Caco-2 (cell line): ENCODE data around the gene NOXO1. TPM values are rescaled to one million over a fixed set of nuclear protein-coding genes. Genes with fewer than 3 reads are reported as not detected.

Experiments used
- BruUV-seq: library from RNA; stranded (reverse); fragments of 400-500 nt; replicated peaks from 2 replicates; lab custom pipeline; 2021; lab: Mats Ljungman, UMichigan
- CTCF ChIA-PET: fragments of 300-600 bp; sonication (Branson Sonifier 250); formaldehyde crosslinking; loops from one replicate; lab custom pipeline; 2022; ENCODE audit warnings: antibody characterized with exemption; lab: Charles Lee
- POLR2A ChIA-PET: fragments of 300-600 bp; sonication (Branson Sonifier 250); formaldehyde crosslinking; loops from one replicate; lab custom pipeline; 2022; ENCODE audit warnings: antibody characterized with exemption; lab: Charles Lee
- DNase-seq, 2 experiments: peaks; one replicate each; pipeline versions ENCODE4 v3.0.0 to v3.0.0-alpha.2; 2020 to 2022
- H3K27me3 ChIP-seq: replicated peaks from 2 replicates; pipeline ENCODE4 v1.6.0; 2011; ENCODE audit warnings: low read length; ENCODE audit not compliant: control insufficient read depth, insufficient read depth
- H3K36me3 ChIP-seq: 2 replicates; pipeline ENCODE4 v1.5.1; 2011; ENCODE audit warnings: low read length; ENCODE audit not compliant: control insufficient read depth, insufficient read depth
- H3K4me1 ChIP-seq: fragments of 250-450 bp; sonication (Bioruptor Pico); 2 replicates; pipeline ENCODE4 v1.5.1; 2020; ENCODE audit warnings: mild to moderate bottlenecking
- H3K4me3 ChIP-seq: 2 replicates; pipeline ENCODE4 v1.5.1; 2011; ENCODE audit warnings: low read depth, mild to moderate bottlenecking, control low read depth, low read length
- H3K9me3 ChIP-seq: fragments of 250-450 bp; sonication (Bioruptor Pico); 2 replicates; pipeline ENCODE4 v1.5.1; 2020; ENCODE audit warnings: mild to moderate bottlenecking, moderate library complexity
- H3K27ac Mint-ChIP-seq: one replicate; pipeline ENCODE4 v1.8.0; 2022; ENCODE audit warnings: mixed read lengths; ENCODE audit not compliant: unreplicated experiment
- H3K27me3 Mint-ChIP-seq: one replicate; pipeline ENCODE4 v1.8.0; 2022; ENCODE audit warnings: mixed read lengths; ENCODE audit not compliant: insufficient read depth, unreplicated experiment
- H3K36me3 Mint-ChIP-seq: one replicate; pipeline ENCODE4 v1.8.0; 2022; ENCODE audit warnings: mild to moderate bottlenecking, mixed read lengths; ENCODE audit not compliant: insufficient read depth, unreplicated experiment
- H3K4me1 Mint-ChIP-seq: one replicate; pipeline ENCODE4 v1.8.0; 2022; ENCODE audit warnings: low read depth, mixed read lengths; ENCODE audit not compliant: unreplicated experiment
- H3K4me3 Mint-ChIP-seq: one replicate; pipeline ENCODE4 v1.8.0; 2022; ENCODE audit warnings: mild to moderate bottlenecking, moderate library complexity, mixed read lengths; ENCODE audit not compliant: unreplicated experiment
- H3K9me3 Mint-ChIP-seq: one replicate; pipeline ENCODE4 v1.8.0; 2022; ENCODE audit warnings: mixed read lengths; ENCODE audit not compliant: unreplicated experiment
- CTCF ChIP-seq, 2 experiments: fragments of 200-600 bp in 1 of 2; IDR thresholded peaks; 1 replicate in 1 of 2; 2 replicates in 1 of 2; pipeline versions ENCODE4 v1.5.1 to v1.8.0; 2011 to 2022; ENCODE audit warnings: antibody characterized with exemption in 1 of 2, control low read depth in 1 of 2, inconsistent platforms in 1 of 2, low read depth in 1 of 2, low read length in 1 of 2, mild to moderate bottlenecking in 1 of 2, moderate library complexity in 1 of 2; ENCODE audit not compliant: insufficient read depth in 1 of 2, severe bottlenecking in 1 of 2, unreplicated experiment in 1 of 2
- intact Hi-C: fragments of 100-400 bp; cut with micrococcal nuclease; formaldehyde crosslinking; loops from one replicate; pipeline ENCODE4 v1.10.0; 2022; ENCODE audit not compliant: unreplicated experiment
- total RNA-seq: library from RNA; stranded (reverse); gene quantifications from 2 replicates; pipeline ENCODE4 v1.2.3, GENCODE V29; 2022

The NOXO1 gene
- total RNA-seq, 1 experiment from 2014 or later = 1.1 TPM

- Histone ChIP-seq H3K36me3 (no peaks in the 10 kb centered on the region), H3K9me3 (no peaks in the 10 kb centered on the region), H3K4me1 (no peaks in the 10 kb centered on the region), H3K4me3 (no peak overlapping the region), H3K27me3 (no peaks in the 10 kb centered on the region)
- ChIA-PET CTCF (no interaction called here), POLR2A (no interaction called here)
- no peak for DNase-seq
- Mint-ChIP-seq H3K36me3 (no peaks in the 10 kb centered on the region), H3K4me3 (no peak overlapping the region), H3K27ac (no peak overlapping the region), H3K9me3 (no peaks in the 10 kb centered on the region), H3K4me1 (no peaks in the 10 kb centered on the region), H3K27me3 (no peaks in the 10 kb centered on the region)
- no TSS peak for BruUV-seq
- intact Hi-C loops = no loop called here
- TF ChIP-seq CTCF (IDR thresholded peaks at IDR 0.05; ENCODE audit: insufficient read depth in 1 of 2, low read depth in 1 of 2, low read length in 1 of 2, severe bottlenecking in 1 of 2, unreplicated experiment in 1 of 2) = no peak
Measured at GRCh38 chr16:1953734-1954133, 27.5 kb downstream of the NOXO1 start.

- no TSS peak for BruUV-seq
Measured at GRCh38 chr16:1950559-1950958, 30.7 kb downstream of the NOXO1 start.

GRCh38 chr16:1950047-1950446 lies 31.2 kb downstream of the NOXO1 start:
- H3K4me3 ChIP-seq = no peak overlapping the region
- no peaks in the 10 kb centered on the region for H3K9me3 Mint-ChIP-seq
- H3K36me3 Mint-ChIP-seq = no peaks in the 10 kb centered on the region
- no peaks in the 10 kb centered on the region for H3K36me3 ChIP-seq
- TF ChIP-seq CTCF (IDR thresholded peaks at IDR 0.05; ENCODE audit: insufficient read depth in 1 of 2, low read depth in 1 of 2, low read length in 1 of 2, severe bottlenecking in 1 of 2, unreplicated experiment in 1 of 2) = no peak
- CTCF ChIA-PET = no interaction called here
- no peak overlapping the region for H3K27ac Mint-ChIP-seq
- no peaks in the 10 kb centered on the region for H3K4me1 ChIP-seq
- no peak overlapping the region for H3K4me3 Mint-ChIP-seq
- no peak for DNase-seq
- BruUV-seq = no TSS peak
- no peaks in the 10 kb centered on the region for H3K9me3 ChIP-seq
- intact Hi-C loops = no loop called here
- no peaks in the 10 kb centered on the region for H3K4me1 Mint-ChIP-seq
- H3K27me3 ChIP-seq = no peaks in the 10 kb centered on the region
- POLR2A ChIA-PET = no interaction called here
- no peaks in the 10 kb centered on the region for H3K27me3 Mint-ChIP-seq

More at GRCh38 chr16:1950559-1950958, 30.7 kb downstream of the NOXO1 start:
- H3K9me3 Mint-ChIP-seq = no peaks in the 10 kb centered on the region
- H3K27ac Mint-ChIP-seq = no peak overlapping the region
- intact Hi-C loops = no loop called here
- CTCF ChIA-PET = no interaction called here
- H3K4me3 ChIP-seq = no peak overlapping the region
- H3K4me1 Mint-ChIP-seq = no peaks in the 10 kb centered on the region
- no peaks in the 10 kb centered on the region for H3K36me3 ChIP-seq
- H3K27me3 Mint-ChIP-seq = no peaks in the 10 kb centered on the region
- no peaks in the 10 kb centered on the region for H3K27me3 ChIP-seq
- TF ChIP-seq CTCF (IDR thresholded peaks at IDR 0.05; ENCODE audit: insufficient read depth in 1 of 2, low read depth in 1 of 2, low read length in 1 of 2, severe bottlenecking in 1 of 2, unreplicated experiment in 1 of 2) = no peak
- no peak for DNase-seq
- no peaks in the 10 kb centered on the region for H3K4me1 ChIP-seq
- no peaks in the 10 kb centered on the region for H3K9me3 ChIP-seq
- H3K4me3 Mint-ChIP-seq = no peak overlapping the region
- POLR2A ChIA-PET = no interaction called here
- H3K36me3 Mint-ChIP-seq = no peaks in the 10 kb centered on the region
